HG02798 (cell line): ENCODE results near the gene TAF1B.

Experiments
- ATAC-seq: cut with Tn5 transposase; IDR thresholded peaks from one replicate; pipeline ENCODE4 v1.9.1; 2021; ENCODE audit warnings: mild to moderate bottlenecking; ENCODE audit not compliant: unreplicated experiment, poor library complexity

TAF1B gene

GRCh38 chr2:9952856-9953503, 109.7 kb downstream of the TAF1B start:
- ATAC-seq = no peak

GRCh38 chr2:9954136-9954535, 110.9 kb downstream of the TAF1B start:
- no peak for ATAC-seq

GRCh38 chr2:9958057-9958456, 114.8 kb downstream of the TAF1B start:
- ATAC-seq = no peak

GRCh38 chr2:9959262-9959661, 116.0 kb downstream of the TAF1B start:
- ATAC-seq = no peak

- no peak for ATAC-seq
Measured at GRCh38 chr2:9961013-9961412, 117.7 kb downstream of the TAF1B start.

- ATAC-seq = no peak
Measured at GRCh38 chr2:9964334-9964980, 121.2 kb downstream of the TAF1B start.

- no peak for ATAC-seq
Measured at GRCh38 chr2:9965119-9965822, 122.0 kb downstream of the TAF1B start.

- ATAC-seq = no peak
Measured at GRCh38 chr2:9966491-9967022, 123.3 kb downstream of the TAF1B start.

GRCh38 chr2:9967053-9967775, 123.9 kb downstream of the TAF1B start:
- peak; percentile 43 for ATAC-seq

- ATAC-seq = no peak
Measured at GRCh38 chr2:9968553-9969497, 125.6 kb downstream of the TAF1B start.

GRCh38 chr2:9970200-9971044, 127.1 kb downstream of the TAF1B start:
- no peak for ATAC-seq

- ATAC-seq = no peak
Measured at GRCh38 chr2:9971105-9971818, 128.0 kb downstream of the TAF1B start.

- no peak for ATAC-seq
Measured at GRCh38 chr2:9971890-9972289, 128.6 kb downstream of the TAF1B start.

GRCh38 chr2:9972621-9973479, 129.6 kb downstream of the TAF1B start:
- ATAC-seq = no peak

GRCh38 chr2:9973690-9974089, 130.4 kb downstream of the TAF1B start:
- no peak for ATAC-seq

GRCh38 chr2:9974343-9974742, 131.1 kb downstream of the TAF1B start:
- ATAC-seq = no peak

- ATAC-seq = no peak
Measured at GRCh38 chr2:9975328-9975727, 132.1 kb downstream of the TAF1B start.
